Stimulated activated CD8-positive, alpha-beta memory T cell treated with anti-CD3 and anti-CD28 coated beads, Interleukin-2, amount 100 ng/mL, for 1 hour (primary cell): Measurements from ENCODE around the gene HINT2.

Experiments
- DNase-seq, 2 donors: peaks; one replicate each; pipeline ENCODE4 v3.0.0-alpha.2; 2020; ENCODE audit warnings: low read depth in 2 of 2

HINT2 gene

DNA sequence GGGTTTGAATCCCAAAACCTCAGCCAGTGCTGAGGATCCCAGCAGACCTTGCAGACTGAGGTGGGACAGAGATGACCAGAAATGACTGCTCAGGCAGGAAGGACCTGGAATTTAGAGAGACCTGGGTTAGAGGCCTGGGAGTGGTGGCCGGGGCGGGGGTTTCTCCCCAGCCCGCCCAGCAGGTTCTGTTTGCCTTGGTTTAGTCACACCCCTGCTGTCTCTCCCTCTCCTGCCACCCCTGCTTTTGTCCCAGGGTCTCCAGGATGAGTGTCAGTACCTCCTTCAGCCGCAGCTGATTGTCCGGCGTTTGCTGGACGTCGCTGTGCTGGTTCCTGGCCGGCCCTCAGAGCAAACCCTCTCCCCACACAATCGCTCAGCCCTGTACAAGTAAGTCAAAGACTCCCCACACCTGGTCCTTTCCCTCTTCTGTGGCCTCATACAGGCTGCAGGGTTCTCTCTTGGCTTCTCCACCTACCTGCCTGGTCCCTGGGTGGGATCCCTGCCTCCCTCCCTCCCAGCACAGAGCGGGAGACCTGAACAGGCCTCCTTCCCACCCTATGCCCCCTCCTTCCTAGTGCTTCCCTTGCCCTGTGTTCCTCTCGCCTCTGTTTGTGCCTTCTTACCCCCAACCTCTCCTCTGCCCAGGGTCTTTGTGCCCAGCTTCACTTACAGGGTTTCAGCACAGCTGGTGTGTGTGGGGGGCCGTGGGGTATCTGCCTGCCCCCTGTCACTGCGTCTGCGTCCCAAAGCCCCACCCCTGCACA lies 26.2 kb upstream of the HINT2 start:
- DNase-seq: no peak

- no peak for DNase-seq
Observed at GRCh38 chr9:35839926-35840325, 25.1 kb upstream of the HINT2 start.

DNA sequence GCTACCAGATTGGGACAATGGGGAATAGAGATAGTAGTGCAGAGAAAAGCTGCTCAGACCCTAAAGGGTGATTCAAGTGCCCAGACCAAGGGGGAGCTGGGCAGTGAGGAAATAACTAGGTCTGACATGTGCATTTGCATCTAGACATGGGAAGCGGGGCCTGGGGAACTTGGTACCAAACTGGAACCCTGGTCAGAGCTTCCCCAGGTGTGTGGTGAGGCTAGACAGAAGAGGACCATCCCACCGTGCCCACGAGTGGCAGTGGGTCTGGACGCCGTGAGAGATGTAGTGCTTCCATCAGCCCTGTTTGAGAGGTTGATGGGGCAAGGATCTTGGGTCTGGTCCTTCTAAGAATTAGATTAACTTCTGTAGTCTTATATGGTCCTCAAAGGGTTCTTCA lies 21.8 kb upstream of the HINT2 start:
- DNase-seq: no peak

DNA sequence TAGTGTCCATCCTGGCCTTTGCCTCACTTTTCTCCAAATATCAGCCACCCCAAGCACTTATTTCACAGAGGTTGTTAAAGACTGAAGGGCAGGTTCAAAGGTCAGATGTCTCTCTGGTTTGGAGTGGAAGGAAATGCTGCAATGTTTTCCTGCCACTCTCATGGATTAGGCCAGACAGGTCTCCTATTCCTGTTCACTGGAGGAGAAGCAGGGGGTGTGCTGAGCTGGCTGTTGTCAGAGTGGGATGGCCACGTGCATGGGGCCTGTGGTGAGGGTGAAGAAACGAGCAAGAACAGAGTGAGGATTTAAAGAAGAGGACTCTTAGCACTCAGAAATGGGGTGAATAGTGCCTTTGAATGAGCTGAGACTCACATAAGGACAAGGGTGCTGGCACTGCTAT lies 20.9 kb upstream of the HINT2 start:
- no peak for DNase-seq

GRCh38 chr9:35835216-35835632 lies 20.4 kb upstream of the HINT2 start:
- no peak for DNase-seq

GRCh38 chr9:35834260-35835215 lies 19.7 kb upstream of the HINT2 start:
- DNase-seq: no peak

GRCh38 chr9:35832814-35833213 lies 18.0 kb upstream of the HINT2 start:
- DNase-seq: no peak

DNA sequence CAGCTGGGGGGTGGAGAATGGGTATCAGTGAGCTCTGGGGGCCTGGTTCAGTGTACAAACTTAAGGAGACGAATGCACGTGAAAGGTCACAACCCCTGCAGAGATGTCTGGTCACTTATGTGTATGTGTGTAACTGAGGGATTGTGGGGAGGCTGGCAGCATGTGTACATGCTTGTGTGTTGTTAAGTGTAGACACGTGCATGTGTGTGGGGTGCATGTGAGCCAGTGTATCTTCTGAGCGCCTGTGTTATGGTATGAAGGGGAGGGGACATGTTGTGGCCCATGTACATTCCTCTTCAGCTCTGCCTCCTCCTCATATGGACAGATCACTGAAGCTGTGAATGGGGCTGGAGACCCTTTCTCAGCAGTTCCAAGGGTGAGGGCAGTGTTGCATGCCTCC lies 16.2 kb upstream of the HINT2 start:
- DNase-seq: no peak

- DNase-seq: no peak
Observed at GRCh38 chr9:35829764-35830096, 14.9 kb upstream of the HINT2 start.

- peak; percentile 82 to 93 for DNase-seq
Observed at GRCh38 chr9:35829084-35829763, 14.4 kb upstream of the HINT2 start, which contains the start of gene TMEM8B. TSS of gene TMEM8B (plus strand) at chr9:35829228. CDS start at chr9:35829448, 220 bp downstream.

- no peak for DNase-seq
Observed at GRCh38 chr9:35828716-35829083, 13.9 kb upstream of the HINT2 start, which contains the start of gene FAM221B. TSS of gene FAM221B (minus strand) at chr9:35828732. CDS start at chr9:35826161, 2,571 bp downstream.

- no peak for DNase-seq
Observed at GRCh38 chr9:35827486-35827885, 12.6 kb upstream of the HINT2 start.

GRCh38 chr9:35826071-35826701 lies 11.3 kb upstream of the HINT2 start:
- DNase-seq: no peak

GRCh38 chr9:35822926-35823325 lies 8.1 kb upstream of the HINT2 start:
- no peak for DNase-seq

DNA sequence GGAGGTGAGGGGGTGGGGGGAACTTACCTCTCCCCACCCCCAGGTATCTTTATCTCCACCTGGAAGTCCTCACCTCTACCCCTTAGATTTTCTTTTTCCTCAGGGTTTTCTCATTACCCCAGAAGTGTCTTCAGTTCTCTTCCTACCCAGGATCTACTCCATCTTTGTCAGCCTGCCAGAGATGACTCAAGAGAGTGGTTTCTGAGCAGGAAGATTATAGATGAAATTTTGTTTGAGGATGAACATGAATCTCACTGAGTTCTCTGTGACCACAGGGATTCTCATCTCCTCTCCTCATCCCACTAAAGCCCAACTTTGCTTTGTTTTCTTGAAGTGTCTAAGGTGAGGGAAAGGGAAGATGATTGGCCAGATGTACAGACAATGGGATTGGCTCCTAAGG lies 5.2 kb upstream of the HINT2 start:
- no peak for DNase-seq

GRCh38 chr9:35818341-35818740 lies 3.5 kb upstream of the HINT2 start:
- no peak for DNase-seq

GRCh38 chr9:35816708-35817107 lies 1.9 kb upstream of the HINT2 start:
- no peak for DNase-seq

DNA sequence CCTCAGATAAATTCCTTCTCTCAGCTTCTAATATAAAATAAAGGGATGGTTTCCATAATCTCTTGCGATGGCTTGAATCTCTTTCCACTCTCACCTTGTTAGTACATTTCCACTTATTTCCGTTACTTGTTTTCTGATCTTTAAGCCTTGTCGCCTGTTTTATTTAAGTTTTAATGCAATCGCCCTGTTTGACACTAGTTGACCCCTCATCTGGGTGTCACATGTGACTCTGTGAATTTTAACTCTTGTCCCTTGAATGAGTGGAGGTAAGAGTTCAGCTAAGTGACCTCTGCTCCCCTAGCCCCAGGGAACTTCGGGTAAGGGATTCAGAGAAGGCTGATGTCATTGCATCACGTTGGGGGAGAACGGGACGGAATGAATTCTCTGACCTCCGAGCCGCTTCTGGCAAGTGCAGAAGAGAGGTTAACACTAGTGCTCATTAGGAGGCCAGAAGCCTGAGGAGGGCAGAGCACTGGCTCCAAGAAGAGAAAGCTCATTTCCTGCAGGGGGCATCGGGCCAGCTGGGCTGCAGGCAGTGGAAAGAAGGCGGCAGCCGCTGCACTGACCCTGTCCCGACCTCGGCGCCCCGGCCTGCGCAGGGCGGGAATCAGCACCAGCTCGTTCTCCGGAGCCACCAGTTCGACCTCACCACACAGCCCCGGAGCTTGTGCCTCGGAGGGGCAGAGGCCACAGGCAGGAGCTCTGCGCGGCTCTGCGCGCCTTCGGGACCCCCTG lies 569 bp downstream of the HINT2 start:
- no peak for DNase-seq

DNA sequence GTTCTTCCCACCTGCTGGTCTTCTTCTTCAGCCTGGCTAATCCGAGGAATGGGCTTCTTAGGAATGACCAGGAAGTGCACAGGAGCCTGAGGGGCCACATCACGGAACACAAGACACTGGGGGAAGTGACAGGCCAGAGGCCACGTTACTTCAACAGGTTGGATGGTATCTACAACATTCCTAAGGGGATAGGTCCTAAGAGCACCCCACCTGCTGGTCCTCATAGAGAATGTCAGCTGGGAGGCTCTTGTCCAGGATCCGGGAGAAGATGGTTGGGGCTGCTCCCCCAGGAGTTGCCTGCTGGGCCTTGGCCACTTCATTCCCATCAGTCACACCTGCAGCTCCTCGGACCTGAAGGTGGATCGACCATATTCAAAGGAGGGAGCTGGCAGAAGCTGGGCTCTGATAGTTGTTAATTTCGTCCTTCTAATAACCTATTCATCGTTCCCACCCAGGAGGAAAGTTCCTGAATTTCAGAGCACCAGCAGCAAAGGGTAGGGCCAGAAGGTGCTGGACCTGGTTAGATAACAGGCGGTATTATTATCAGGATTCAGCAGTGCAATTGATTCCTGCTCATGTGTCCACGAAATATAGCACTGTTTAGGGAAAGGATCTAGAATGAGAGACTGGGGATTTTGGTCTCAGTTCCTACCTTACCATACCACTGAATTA lies 1.3 kb downstream of the HINT2 start:
- DNase-seq: no peak

GRCh38 chr9:35812025-35812602 lies 2.7 kb downstream of the HINT2 start, which contains the start of gene SPAG8:
TSS of gene SPAG8 (minus strand) at chr9:35812262. CDS start at chr9:35812147, 115 bp downstream.
- peak; percentile 90 for DNase-seq
